OCI-LY1 (cell line): Measurements from ENCODE around the gene TSACC.

ENCODE experiments used
- H2AFZ ChIP-seq: fragments of 200-600 bp; sonication (generic), shearing (Covaris generic); 2 replicates; pipeline ENCODE4 v1.6.0; 2014; ENCODE audit warnings: antibody characterized with exemption, mild to moderate bottlenecking, low read length
- H3F3A ChIP-seq: fragments of 200-600 bp; sonication (generic), shearing (Covaris generic); 2 replicates; pipeline ENCODE4 v1.6.0; 2014; ENCODE audit warnings: mild to moderate bottlenecking, antibody characterized with exemption, low read length, moderate library complexity; ENCODE audit not compliant: insufficient read depth
- H3K27ac ChIP-seq: fragments of 200-600 bp; sonication (generic); 2 replicates; pipeline ENCODE4 v1.5.1; 2014; ENCODE audit warnings: low read length, mixed run types, mild to moderate bottlenecking, low read depth; ENCODE audit not compliant: poor library complexity, severe bottlenecking
- H3K27me3 ChIP-seq: fragments of 200-600 bp; sonication (generic); 2 replicates; pipeline ENCODE4 v1.6.0; 2014; ENCODE audit warnings: antibody characterized with exemption, mild to moderate bottlenecking, low read length, moderate library complexity; ENCODE audit not compliant: insufficient read depth
- H3K36me3 ChIP-seq: fragments of 200-600 bp; sonication (generic); 2 replicates; pipeline ENCODE4 v1.6.1; 2014; ENCODE audit warnings: mild to moderate bottlenecking, antibody characterized with exemption, low read length, moderate library complexity, mixed read lengths; ENCODE audit not compliant: insufficient read depth
- H3K4me1 ChIP-seq: fragments of 200-600 bp; sonication (generic); 2 replicates; pipeline ENCODE4 v1.5.1; 2014; ENCODE audit warnings: mild to moderate bottlenecking, low read length, moderate library complexity; ENCODE audit not compliant: insufficient read depth, severe bottlenecking
- H3K4me2 ChIP-seq: fragments of 200-600 bp; sonication (generic), shearing (Covaris generic); 2 replicates; pipeline ENCODE4 v1.6.1; 2014; ENCODE audit warnings: low read length
- H3K4me3 ChIP-seq: fragments of 200-600 bp; sonication (generic); 2 replicates; pipeline ENCODE4 v1.5.1; 2014; ENCODE audit warnings: low read length, low read depth, mild to moderate bottlenecking, mixed read lengths; ENCODE audit not compliant: poor library complexity, severe bottlenecking
- H3K79me2 ChIP-seq: fragments of 200-600 bp; shearing (Covaris generic); 2 replicates; pipeline ENCODE4 v1.6.1; 2016; ENCODE audit warnings: mixed run types, low read length, mixed read lengths; ENCODE audit not compliant: insufficient read depth
- H3K9ac ChIP-seq: fragments of 200-600 bp; sonication (generic), shearing (Covaris generic); 2 replicates; pipeline ENCODE4 v1.6.1; 2014; ENCODE audit warnings: mild to moderate bottlenecking, low read length, mixed read lengths
- H3K9me2 ChIP-seq: fragments of 200-600 bp; sonication (generic), shearing (Covaris generic); 2 replicates; pipeline ENCODE4 v1.6.1; 2014; ENCODE audit warnings: low read depth, mild to moderate bottlenecking, low read length, mixed read lengths
- H3K9me3 ChIP-seq: fragments of 200-600 bp; shearing (Covaris generic); 2 replicates; pipeline ENCODE4 v1.6.1; 2014; ENCODE audit warnings: low read length, mixed read lengths
- H4K20me1 ChIP-seq: fragments of 200-600 bp; sonication (generic), shearing (Covaris generic); 2 replicates; pipeline ENCODE4 v1.6.0; 2016; ENCODE audit warnings: mild to moderate bottlenecking, low read length; ENCODE audit not compliant: insufficient read depth
- EZH2 ChIP-seq: fragments of 200-600 bp; sonication (generic), shearing (Covaris generic); IDR thresholded peaks from 2 replicates; pipeline ENCODE4 v1.8.0; 2017; ENCODE audit warnings: borderline replicate concordance, mixed run types, mild to moderate bottlenecking, antibody characterized with exemption, low read length, moderate library complexity, mixed read lengths
- TF ChIP-seq, protein P1 (sequence below): fragments of 200-600 bp; sonication (generic), shearing (Covaris generic); IDR thresholded peaks from 2 replicates; pipeline ENCODE4 v1.5.1; 2017; ENCODE audit warnings: mild to moderate bottlenecking, antibody characterized with exemption, low read length, moderate library complexity, mixed read lengths

The TSACC gene

DNA sequence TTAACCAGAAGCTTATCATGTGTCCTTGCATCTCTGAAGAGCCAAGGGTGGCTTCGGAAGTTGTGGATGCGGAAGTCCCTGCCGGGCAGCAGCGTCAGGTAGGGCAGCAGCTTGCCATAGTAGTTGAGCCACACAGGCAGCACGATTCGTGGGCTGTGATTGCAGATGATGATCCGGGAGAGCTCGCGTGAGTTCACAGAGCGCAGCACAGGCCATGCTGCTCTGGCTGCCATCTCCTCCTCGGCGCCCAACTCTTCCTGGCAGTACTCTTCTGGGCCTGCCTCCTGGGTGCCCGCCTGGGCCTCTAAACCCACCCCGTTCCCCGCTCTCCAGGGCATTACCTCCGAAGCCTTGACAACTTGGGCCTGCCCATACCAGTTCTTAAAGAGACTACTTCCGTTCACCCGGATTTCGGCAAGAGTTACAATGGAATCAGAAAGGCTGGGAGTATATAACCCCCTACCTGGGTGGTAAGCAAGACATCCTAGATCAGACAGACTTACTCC lies 39.4 kb upstream of the TSACC start, which contains the start of gene VHLL:
Gene VHLL (minus strand): TSS at position 456 of the 506 bp plus-strand sequence. CDS start 118 bp downstream, at position 338.
- H3K9me3 ChIP-seq, result no peaks in the 10 kb centered on the region
- no peaks in the 10 kb centered on the region for H3K9me2 ChIP-seq
- no peak within 1 kb of the TSS for H3K4me3 ChIP-seq
- no peaks in the 10 kb centered on the region for H4K20me1 ChIP-seq
- no peak within 1 kb of the TSS for H3K4me2 ChIP-seq
- H3K4me1 ChIP-seq, result peaks cover 17% of the 10 kb centered on the region
- no peak for TF ChIP-seq EZH2
- TF ChIP-seq, protein P1, sequence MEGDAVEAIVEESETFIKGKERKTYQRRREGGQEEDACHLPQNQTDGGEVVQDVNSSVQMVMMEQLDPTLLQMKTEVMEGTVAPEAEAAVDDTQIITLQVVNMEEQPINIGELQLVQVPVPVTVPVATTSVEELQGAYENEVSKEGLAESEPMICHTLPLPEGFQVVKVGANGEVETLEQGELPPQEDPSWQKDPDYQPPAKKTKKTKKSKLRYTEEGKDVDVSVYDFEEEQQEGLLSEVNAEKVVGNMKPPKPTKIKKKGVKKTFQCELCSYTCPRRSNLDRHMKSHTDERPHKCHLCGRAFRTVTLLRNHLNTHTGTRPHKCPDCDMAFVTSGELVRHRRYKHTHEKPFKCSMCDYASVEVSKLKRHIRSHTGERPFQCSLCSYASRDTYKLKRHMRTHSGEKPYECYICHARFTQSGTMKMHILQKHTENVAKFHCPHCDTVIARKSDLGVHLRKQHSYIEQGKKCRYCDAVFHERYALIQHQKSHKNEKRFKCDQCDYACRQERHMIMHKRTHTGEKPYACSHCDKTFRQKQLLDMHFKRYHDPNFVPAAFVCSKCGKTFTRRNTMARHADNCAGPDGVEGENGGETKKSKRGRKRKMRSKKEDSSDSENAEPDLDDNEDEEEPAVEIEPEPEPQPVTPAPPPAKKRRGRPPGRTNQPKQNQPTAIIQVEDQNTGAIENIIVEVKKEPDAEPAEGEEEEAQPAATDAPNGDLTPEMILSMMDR, result no peak
- H3K27ac ChIP-seq, result no peak within 1 kb of the TSS
- H2AFZ ChIP-seq, result no peak within 1 kb of the TSS
- H3K79me2 ChIP-seq, result no peaks in the 10 kb centered on the region
- H3K36me3 ChIP-seq, result peaks cover 7% of the 10 kb centered on the region
- no peaks in the 10 kb centered on the region for H3F3A ChIP-seq
- no peak within 1 kb of the TSS for H3K9ac ChIP-seq
- H3K27me3 ChIP-seq, result no peaks in the 10 kb centered on the region

DNA sequence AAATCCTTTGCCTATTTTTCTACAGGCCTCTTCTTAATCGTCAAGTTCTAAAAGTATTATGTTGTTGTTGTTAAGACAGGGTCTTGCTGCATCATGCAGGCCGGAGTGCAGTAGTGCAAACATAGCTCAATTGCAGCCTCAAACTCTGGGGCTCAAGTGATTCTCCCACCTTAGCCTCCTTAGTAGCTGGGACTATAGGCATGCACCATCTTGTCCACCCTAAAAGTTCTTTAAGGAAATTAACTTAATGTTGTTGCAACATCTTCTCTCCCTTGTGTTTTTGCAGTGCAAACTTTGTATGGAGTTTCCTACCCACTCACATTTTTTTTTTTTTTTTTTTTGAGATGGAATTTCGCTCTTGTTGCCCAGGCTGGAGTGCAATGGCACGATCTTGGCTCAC lies 35.1 kb upstream of the TSACC start:
- no peak for TF ChIP-seq EZH2
- TF ChIP-seq, protein P1, result no peak
- H3F3A ChIP-seq, result no peaks in the 10 kb centered on the region
- H3K79me2 ChIP-seq, result no peaks in the 10 kb centered on the region
- no peak overlapping the region for H2AFZ ChIP-seq
- no peaks in the 10 kb centered on the region for H3K4me1 ChIP-seq
- no peaks in the 10 kb centered on the region for H3K9me2 ChIP-seq
- no peak overlapping the region for H3K27ac ChIP-seq
- no peak overlapping the region for H3K9ac ChIP-seq
- H3K27me3 ChIP-seq, result no peaks in the 10 kb centered on the region
- H3K36me3 ChIP-seq, result peaks cover 46% of the 10 kb centered on the region
- no peak overlapping the region for H3K4me3 ChIP-seq
- H3K9me3 ChIP-seq, result no peaks in the 10 kb centered on the region
- no peaks in the 10 kb centered on the region for H4K20me1 ChIP-seq
- no peak overlapping the region for H3K4me2 ChIP-seq

DNA sequence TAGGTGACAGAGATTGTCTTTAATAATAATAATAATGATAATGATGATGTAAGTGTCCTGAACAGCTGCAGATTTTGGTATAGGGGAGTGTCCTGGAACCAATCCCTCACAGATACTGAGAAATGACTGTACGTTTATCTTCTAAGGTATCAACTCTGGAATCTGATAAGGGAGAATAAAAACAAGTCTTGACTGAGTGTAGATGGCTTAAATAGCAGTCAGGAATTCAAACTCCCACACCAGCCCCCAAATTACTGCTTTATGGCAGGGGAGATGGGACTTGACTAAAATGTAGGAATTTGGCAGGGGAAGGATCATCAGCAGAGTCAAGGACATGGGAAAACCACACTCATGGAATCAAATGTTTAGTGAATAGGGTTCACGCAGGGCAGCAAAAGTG lies 33.1 kb upstream of the TSACC start:
- H2AFZ ChIP-seq, result no peak overlapping the region
- TF ChIP-seq, protein P1, result no peak
- no peak for TF ChIP-seq EZH2
- no peaks in the 10 kb centered on the region for H4K20me1 ChIP-seq
- H3K4me1 ChIP-seq, result no peaks in the 10 kb centered on the region
- no peaks in the 10 kb centered on the region for H3K9me2 ChIP-seq
- no peak overlapping the region for H3K4me2 ChIP-seq
- H3K79me2 ChIP-seq, result no peaks in the 10 kb centered on the region
- H3K27me3 ChIP-seq, result no peaks in the 10 kb centered on the region
- H3K9me3 ChIP-seq, result no peaks in the 10 kb centered on the region
- peaks cover 66% of the 10 kb centered on the region for H3K36me3 ChIP-seq
- H3F3A ChIP-seq, result no peaks in the 10 kb centered on the region
- no peak overlapping the region for H3K9ac ChIP-seq
- no peak overlapping the region for H3K27ac ChIP-seq
- no peak overlapping the region for H3K4me3 ChIP-seq
